H1 (cell line): Measurements from ENCODE around the gene RPL7A. TPM values are rescaled to one million over a fixed set of nuclear protein-coding genes. Genes with fewer than 3 reads are reported as not detected.
A peak's percentile ranks its signal among the peaks of the same experiment; 100 is the strongest.

Source experiments
- BACH1 ChIP-seq: IDR thresholded peaks from 2 replicates; pipeline ENCODE4 v1.6.1; 2012; ENCODE audit warnings: low read length, improper control_type of control experiment
- BRCA1 ChIP-seq: IDR thresholded peaks from 2 replicates; pipeline ENCODE4 v1.6.1; 2012; ENCODE audit warnings: low read depth, low read length, improper control_type of control experiment
- CBX5 ChIP-seq: fragments of 300-800, 300-1000 bp; sonication (generic); IDR thresholded peaks from 2 replicates; pipeline ENCODE4 v1.7.1; 2016; ENCODE audit warnings: antibody characterized with exemption, low read length, low read depth
- CTBP2 ChIP-seq: IDR thresholded peaks from 2 replicates; pipeline ENCODE4 v1.7.0; 2011; ENCODE audit warnings: borderline replicate concordance, mild to moderate bottlenecking, moderate library complexity, mixed read lengths, low read length; ENCODE audit not compliant: insufficient read depth, insufficient read length
- CTCF ChIP-seq, 3 experiments: IDR thresholded peaks; 1 replicate in 2 of 3; 2 replicates in 1 of 3; pipeline versions ENCODE4 v1.5.1 to v1.6.1; 2011; ENCODE audit warnings: low read length in 3 of 3, mild to moderate bottlenecking in 3 of 3, inconsistent platforms in 2 of 3, low read depth in 1 of 3, moderate library complexity in 1 of 3; ENCODE audit not compliant: insufficient read depth in 1 of 3; ENCODE audit errors: control extremely low read depth in 1 of 3
- EGR1 ChIP-seq: IDR thresholded peaks from 2 replicates; pipeline ENCODE4 v1.6.1; 2011; ENCODE audit warnings: low read depth, low read length, borderline replicate concordance
- EP300 ChIP-seq, 2 experiments: IDR thresholded peaks; 1 replicate in 1 of 2; 2 replicates in 1 of 2; pipeline ENCODE4 v1.6.1; 2011 to 2012; ENCODE audit warnings: low read depth in 2 of 2, low read length in 2 of 2, mild to moderate bottlenecking in 2 of 2, borderline replicate concordance in 1 of 2, inconsistent platforms in 1 of 2, moderate library complexity in 1 of 2
- FOSL1 ChIP-seq: IDR thresholded peaks from 2 replicates; pipeline ENCODE4 v1.6.1; 2011; ENCODE audit warnings: mild to moderate bottlenecking, low read depth, low read length, moderate library complexity; ENCODE audit not compliant: insufficient read depth
- HDAC6 ChIP-seq: IDR thresholded peaks from one replicate; pipeline ENCODE4 v1.7.1; 2012; ENCODE audit warnings: low read depth, mild to moderate bottlenecking, inconsistent platforms, low read length, moderate library complexity
- KDM1A ChIP-seq: fragments of 200-600, 300-600 bp; sonication (generic); IDR thresholded peaks from 2 replicates; pipeline ENCODE4 v1.7.1; 2016; ENCODE audit warnings: mild to moderate bottlenecking, low read length, borderline replicate concordance
- KDM4A ChIP-seq: IDR thresholded peaks from one replicate; pipeline ENCODE4 v1.7.1; 2012; ENCODE audit warnings: low read depth, mild to moderate bottlenecking, moderate library complexity, low read length, inconsistent platforms; ENCODE audit not compliant: severe bottlenecking
- NANOG ChIP-seq: IDR thresholded peaks from 2 replicates; pipeline ENCODE4 v1.6.1; 2011; ENCODE audit warnings: low read length, low read depth, mild to moderate bottlenecking, inconsistent platforms; ENCODE audit not compliant: insufficient read depth, poor library complexity, severe bottlenecking
- POLR2AphosphoS5 ChIP-seq: IDR thresholded peaks from 2 replicates; pipeline ENCODE4 v1.6.1; 2011; ENCODE audit warnings: low read depth, low read length
- POU5F1 ChIP-seq: IDR thresholded peaks from 2 replicates; pipeline ENCODE4 v1.6.1; 2011; ENCODE audit warnings: low read depth, mild to moderate bottlenecking, low read length, moderate library complexity
- RAD21 ChIP-seq, 2 experiments: IDR thresholded peaks in 1 of 2; conservative IDR thresholded peaks in 1 of 2; 2 replicates each; pipeline ENCODE4 v1.6.1; 2011; ENCODE audit warnings: low read depth in 2 of 2, low read length in 2 of 2, improper control_type of control experiment in 1 of 2, inconsistent platforms in 1 of 2, mild to moderate bottlenecking in 1 of 2, moderate library complexity in 1 of 2
- SAP30 ChIP-seq: fragments of 300-600 bp; sonication (generic); IDR thresholded peaks from 2 replicates; pipeline ENCODE4 v1.7.1; 2012; ENCODE audit warnings: low read length, moderate library complexity, mild to moderate bottlenecking, inconsistent platforms; ENCODE audit not compliant: insufficient read depth, insufficient replicate concordance
- SIX5 ChIP-seq: IDR thresholded peaks from 2 replicates; pipeline ENCODE4 v1.6.1; 2011; ENCODE audit warnings: mild to moderate bottlenecking, low read depth, low read length
- SP1 ChIP-seq: IDR thresholded peaks from 2 replicates; pipeline ENCODE4 v1.6.1; 2011; ENCODE audit warnings: low read depth, low read length
- SP2 ChIP-seq: IDR thresholded peaks from 2 replicates; pipeline ENCODE4 v1.6.1; 2012; ENCODE audit warnings: mild to moderate bottlenecking, low read length, inconsistent platforms
- SRF ChIP-seq: IDR thresholded peaks from 2 replicates; pipeline ENCODE4 v1.6.1; 2011; ENCODE audit warnings: mild to moderate bottlenecking, low read depth, low read length, moderate library complexity
- polyA plus RNA-seq, 7 experiments: library from polyadenylated mRNA; depleted of rRNA in 3 of 7; stranded (reverse) in 5 of 7; unstranded in 2 of 7; fragments of >200 nt in 5 of 7; fragments of 200-250 nt in 2 of 7; gene quantifications; 1 replicate in 5 of 7; 2 replicates in 1 of 7; 4 replicates in 1 of 7; pipeline versions ENCODE4 v1.2.1 to v1.2.3, GENCODE V29; 2011 to 2013; ENCODE audit warnings: missing spikeins in 2 of 7, mixed read lengths in 2 of 7
- total RNA-seq: library from RNA; stranded (reverse); fragmentation: NEBNext Ultra II Directional; extraction: Animal tissue kit (Norgen Biotek cat#: 25700); gene quantifications from 2 replicates; pipeline ENCODE4 v1.2.1, GENCODE V29; 2021

The RPL7A gene
- total and polyA plus RNA-seq, 2 of the 8 experiments (the other 6 are each of a cell fraction or from before 2014, with no cell fraction given), result 2,578 to 2,783 TPM

- TF ChIP-seq NANOG (no peak), CTCF (IDR thresholded peaks at IDR 0.05; ENCODE audit: control extremely low read depth in 1 of 3, insufficient read depth in 1 of 3, low read depth in 1 of 3, low read length in 3 of 3) (peak in 1 of 3 experiments; percentile 1; a peak in 1 of 4 replicates), POLR2AphosphoS5 (peak; percentile 61; the same call in 1 of the 2 replicates), HDAC6 (no peak), KDM1A (no peak), BACH1 (peak; percentile 72), EGR1 (peak; percentile 82), KDM4A (peak; percentile 72), SP1 (peak; percentile 79), SP2 (no peak), POU5F1 (no peak), EP300 (IDR thresholded peaks at IDR 0.05; ENCODE audit: borderline replicate concordance in 1 of 2, low read depth in 2 of 2, low read length in 2 of 2) (peak in 1 of 2 experiments; percentile 13; a peak in 1 of 3 replicates), BRCA1 (no peak), SIX5 (no peak), FOSL1 (no peak), CBX5 (no peak), SRF (peak; percentile 99), RAD21 (IDR thresholded peaks at IDR 0.05 in 1 of 2, conservative IDR thresholded peaks at IDR 0.05 in 1 of 2; ENCODE audit: low read depth in 2 of 2, low read length in 2 of 2) (no peak), SAP30 (peak; percentile 63), CTBP2 (no peak)
Observed at GRCh38 chr9:133335924-133336811, 11.8 kb upstream of the RPL7A start, which contains the start of gene SURF6 (continued).
